Suprapubic skin (tissue), 4 donors: ENCODE measurements around the gene RALGPS1.

Experiments
- EP300 ChIP-seq: sonication (generic); formaldehyde crosslinking; IDR thresholded peaks from one replicate; pipeline ENCODE4 v1.6.1; 2017; ENCODE audit warnings: antibody characterized with exemption
- POLR2A ChIP-seq, 2 donors: fragments of 450-650 bp; IDR thresholded peaks; one replicate each; pipeline ENCODE4 v1.6.1; 2017; ENCODE audit warnings: antibody characterized with exemption in 2 of 2, mild to moderate bottlenecking in 2 of 2, moderate library complexity in 2 of 2
- POLR2AphosphoS5 ChIP-seq, 3 donors: sonication (generic); formaldehyde crosslinking; IDR thresholded peaks; one replicate each; pipeline ENCODE4 v1.6.1; 2017; ENCODE audit warnings: antibody characterized with exemption in 3 of 3
- TF ChIP-seq, protein P1 (sequence below), 2 donors: fragments of 200-600 bp in 1 of 2; fragments of 450-650 bp in 1 of 2; sonication (generic) in 1 of 2; IDR thresholded peaks; one replicate each; pipeline ENCODE4 v1.5.1; 2016 to 2019; ENCODE audit warnings: antibody characterized with exemption in 2 of 2, mild to moderate bottlenecking in 1 of 2, moderate library complexity in 1 of 2

GRCh38 chr9:127095411-127095810, 180.8 kb downstream of the RALGPS1 start:
- TF ChIP-seq, protein P1, sequence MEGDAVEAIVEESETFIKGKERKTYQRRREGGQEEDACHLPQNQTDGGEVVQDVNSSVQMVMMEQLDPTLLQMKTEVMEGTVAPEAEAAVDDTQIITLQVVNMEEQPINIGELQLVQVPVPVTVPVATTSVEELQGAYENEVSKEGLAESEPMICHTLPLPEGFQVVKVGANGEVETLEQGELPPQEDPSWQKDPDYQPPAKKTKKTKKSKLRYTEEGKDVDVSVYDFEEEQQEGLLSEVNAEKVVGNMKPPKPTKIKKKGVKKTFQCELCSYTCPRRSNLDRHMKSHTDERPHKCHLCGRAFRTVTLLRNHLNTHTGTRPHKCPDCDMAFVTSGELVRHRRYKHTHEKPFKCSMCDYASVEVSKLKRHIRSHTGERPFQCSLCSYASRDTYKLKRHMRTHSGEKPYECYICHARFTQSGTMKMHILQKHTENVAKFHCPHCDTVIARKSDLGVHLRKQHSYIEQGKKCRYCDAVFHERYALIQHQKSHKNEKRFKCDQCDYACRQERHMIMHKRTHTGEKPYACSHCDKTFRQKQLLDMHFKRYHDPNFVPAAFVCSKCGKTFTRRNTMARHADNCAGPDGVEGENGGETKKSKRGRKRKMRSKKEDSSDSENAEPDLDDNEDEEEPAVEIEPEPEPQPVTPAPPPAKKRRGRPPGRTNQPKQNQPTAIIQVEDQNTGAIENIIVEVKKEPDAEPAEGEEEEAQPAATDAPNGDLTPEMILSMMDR (IDR thresholded peaks at IDR 0.05): no peak
- TF ChIP-seq POLR2A (IDR thresholded peaks at IDR 0.05) (no peak), POLR2AphosphoS5 (IDR thresholded peaks at IDR 0.05) (no peak), EP300 (no peak)
